Measurements from ENCODE around the gene PNISR. TPM values are rescaled to one million over a fixed set of nuclear protein-coding genes. Genes with fewer than 3 reads are reported as not detected.

Gene PNISR
- total RNA-seq, 1 experiment from 2014 or later, result 134 TPM

DNA sequence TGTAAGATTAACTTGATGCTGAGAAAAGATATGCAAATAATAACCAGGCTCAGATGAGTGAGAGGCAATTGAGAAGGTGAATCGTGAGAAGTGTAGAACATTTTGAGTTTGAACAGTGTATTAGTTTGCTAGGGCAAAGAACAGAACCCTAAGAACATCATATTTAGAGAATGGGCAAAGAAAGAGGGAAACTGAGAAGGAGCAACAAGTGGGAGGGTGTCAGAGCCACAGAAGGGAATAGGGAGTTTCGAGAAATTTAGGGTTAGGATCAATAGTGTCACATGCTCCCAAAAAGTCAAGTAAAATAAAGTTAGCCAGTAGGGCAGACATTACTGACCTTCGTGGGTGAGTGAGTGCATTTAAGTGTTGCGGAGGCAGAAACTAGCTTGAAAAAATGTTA, 70.1 kb downstream of the PNISR start:
- no peak overlapping the region for H3K4me3 Mint-ChIP-seq
- Histone ChIP-seq H3K23ac (ENCODE audit: insufficient read length, low read depth, low read length) (no peak overlapping the region), H2BK5ac (ENCODE audit: insufficient read length, low read length) (no peak overlapping the region), H4K20me1 (ENCODE audit: control insufficient read depth, insufficient read depth, insufficient read length) (no peaks in the 10 kb centered on the region), H2BK20ac (ENCODE audit: low read depth, low read length, poor library complexity, severe bottlenecking) (no peak overlapping the region), H3K9me3 (ENCODE audit: control insufficient read depth, low read depth, low read length) (no peaks in the 10 kb centered on the region), H3K23me2 (ENCODE audit: insufficient read length, low read depth, low read length, poor library complexity, severe bottlenecking) (peaks cover 2% of the 10 kb centered on the region), H4K91ac (ENCODE audit: insufficient read length, low read depth, low read length) (no peak overlapping the region), H2AFZ (ENCODE audit: low read length) (no peak overlapping the region), H2BK12ac (ENCODE audit: insufficient read length, low read depth, low read length) (no peak overlapping the region), H3K14ac (ENCODE audit: insufficient read depth, low read length) (no peak overlapping the region), H2BK15ac (ENCODE audit: low read depth, low read length) (no peak overlapping the region), H3K18ac (ENCODE audit: insufficient read length, low read depth, low read length) (no peak overlapping the region), H3K4me2 (ENCODE audit: insufficient read depth, insufficient read length, low read length) (no peak overlapping the region), H3K27me3 (ENCODE audit: insufficient read depth, low read length) (no peaks in the 10 kb centered on the region), H4K8ac (replicated peaks; ENCODE audit: insufficient read length, low read depth, low read length) (no peak overlapping the region), H3K79me2 (ENCODE audit: insufficient read depth, low read length) (no peaks in the 10 kb centered on the region), H3T11ph (ENCODE audit: low read length) (no peak overlapping the region), H3K4me1 (ENCODE audit: insufficient read depth, low read length) (no peaks in the 10 kb centered on the region), H2AK5ac (ENCODE audit: insufficient read length, low read length) (no peak overlapping the region), H2BK120ac (ENCODE audit: low read depth, low read length, poor library complexity, severe bottlenecking) (no peak overlapping the region), H4K5ac (ENCODE audit: insufficient read length, low read depth, low read length) (no peak overlapping the region), H3K79me1 (ENCODE audit: insufficient read depth, low read depth, low read length, poor library complexity, severe bottlenecking) (no peaks in the 10 kb centered on the region), H3K27ac (ENCODE audit: insufficient read length, low read depth, low read length) (no peak overlapping the region), H3K56ac (ENCODE audit: insufficient read length, low read depth, low read length) (no peak overlapping the region), H3K9ac (ENCODE audit: extremely low read depth, insufficient read length, low read length) (no peak overlapping the region), H3K4ac (ENCODE audit: low read depth, low read length) (no peak overlapping the region)
- no CpG with 5 or more reads among the region's 4 CpGs for WGBS (ENCODE audit: extremely low coverage, insufficient read length, low lambda C conversion rate)
- H3K27ac Mint-ChIP-seq, result no peak overlapping the region
- DNase-seq, result no peak
- TF ChIP-seq, protein P1, sequence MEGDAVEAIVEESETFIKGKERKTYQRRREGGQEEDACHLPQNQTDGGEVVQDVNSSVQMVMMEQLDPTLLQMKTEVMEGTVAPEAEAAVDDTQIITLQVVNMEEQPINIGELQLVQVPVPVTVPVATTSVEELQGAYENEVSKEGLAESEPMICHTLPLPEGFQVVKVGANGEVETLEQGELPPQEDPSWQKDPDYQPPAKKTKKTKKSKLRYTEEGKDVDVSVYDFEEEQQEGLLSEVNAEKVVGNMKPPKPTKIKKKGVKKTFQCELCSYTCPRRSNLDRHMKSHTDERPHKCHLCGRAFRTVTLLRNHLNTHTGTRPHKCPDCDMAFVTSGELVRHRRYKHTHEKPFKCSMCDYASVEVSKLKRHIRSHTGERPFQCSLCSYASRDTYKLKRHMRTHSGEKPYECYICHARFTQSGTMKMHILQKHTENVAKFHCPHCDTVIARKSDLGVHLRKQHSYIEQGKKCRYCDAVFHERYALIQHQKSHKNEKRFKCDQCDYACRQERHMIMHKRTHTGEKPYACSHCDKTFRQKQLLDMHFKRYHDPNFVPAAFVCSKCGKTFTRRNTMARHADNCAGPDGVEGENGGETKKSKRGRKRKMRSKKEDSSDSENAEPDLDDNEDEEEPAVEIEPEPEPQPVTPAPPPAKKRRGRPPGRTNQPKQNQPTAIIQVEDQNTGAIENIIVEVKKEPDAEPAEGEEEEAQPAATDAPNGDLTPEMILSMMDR (conservative IDR thresholded peaks at IDR 0.05), result no peak
- H3K9me3 Mint-ChIP-seq, result no peaks in the 10 kb centered on the region
- peaks cover 8 to 10% of the 10 kb centered on the region in 2 experiments for H3K4me1 Mint-ChIP-seq
- no peaks in the 10 kb centered on the region for H3K36me3 Mint-ChIP-seq (ENCODE audit: insufficient read depth in 1 of 3, low read depth in 3 of 3)
- H3K27me3 Mint-ChIP-seq (ENCODE audit: low read depth), result peaks cover 25% of the 10 kb centered on the region

All from H9 (cell line).